Nephron progenitor cell (in vitro differentiated cells): Measurements from ENCODE around the gene CDC40.

Experiments used
- DNase-seq: peaks from one replicate; pipeline ENCODE4 v3.0.0; 2021
- H3K27ac Mint-ChIP-seq: 2 replicates; pipeline ENCODE4 v1.8.0; 2021; ENCODE audit warnings: mild to moderate bottlenecking, moderate library complexity, mixed read lengths
- H3K27me3 Mint-ChIP-seq: 2 replicates; pipeline ENCODE4 v1.8.0; 2021; ENCODE audit warnings: mild to moderate bottlenecking, low read depth, mixed read lengths; ENCODE audit not compliant: poor library complexity
- H3K36me3 Mint-ChIP-seq: 2 replicates; pipeline ENCODE4 v1.8.0; 2021; ENCODE audit warnings: low read depth, mixed read lengths
- H3K4me1 Mint-ChIP-seq: 2 replicates; pipeline ENCODE4 v1.8.0; 2021; ENCODE audit warnings: mixed read lengths
- H3K4me3 Mint-ChIP-seq: 2 replicates; pipeline ENCODE4 v1.8.0; 2021; ENCODE audit warnings: mild to moderate bottlenecking, moderate library complexity, mixed read lengths
- H3K9me3 Mint-ChIP-seq: 2 replicates; pipeline ENCODE4 v1.8.0; 2021; ENCODE audit warnings: mild to moderate bottlenecking, moderate library complexity, mixed read lengths
- TF ChIP-seq, protein P1 (sequence below): fragments of 200-600 bp; sonication (generic); IDR thresholded peaks from 2 replicates; pipeline ENCODE4 v1.5.0; 2021; ENCODE audit warnings: antibody characterized with exemption

The CDC40 gene

DNA sequence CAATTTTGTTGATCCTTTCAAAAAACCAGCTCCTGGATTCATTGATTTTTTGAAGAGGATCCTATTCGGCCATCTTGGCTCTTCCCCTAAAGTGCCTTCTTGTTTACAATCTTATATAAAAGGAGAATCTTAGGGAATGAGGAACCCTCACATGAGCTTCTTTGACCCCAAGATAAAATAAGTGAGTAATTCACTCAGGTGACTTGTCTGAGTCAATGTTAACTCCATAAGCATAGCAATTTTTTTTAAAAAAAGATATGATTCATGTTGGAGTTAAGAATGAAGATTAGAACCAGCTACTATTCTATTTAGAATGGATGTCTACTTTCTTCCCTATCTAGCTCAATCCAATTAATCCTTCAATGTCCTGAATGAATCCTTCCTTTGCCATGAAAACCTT lies 21.7 kb upstream of the CDC40 start:
- Mint-ChIP-seq H3K4me1 (no peaks in the 10 kb centered on the region), H3K4me3 (no peak overlapping the region), H3K27ac (no peak overlapping the region), H3K36me3 (peaks cover 61% of the 10 kb centered on the region), H3K27me3 (no peaks in the 10 kb centered on the region), H3K9me3 (peaks cover 47% of the 10 kb centered on the region)
- TF ChIP-seq, protein P1, sequence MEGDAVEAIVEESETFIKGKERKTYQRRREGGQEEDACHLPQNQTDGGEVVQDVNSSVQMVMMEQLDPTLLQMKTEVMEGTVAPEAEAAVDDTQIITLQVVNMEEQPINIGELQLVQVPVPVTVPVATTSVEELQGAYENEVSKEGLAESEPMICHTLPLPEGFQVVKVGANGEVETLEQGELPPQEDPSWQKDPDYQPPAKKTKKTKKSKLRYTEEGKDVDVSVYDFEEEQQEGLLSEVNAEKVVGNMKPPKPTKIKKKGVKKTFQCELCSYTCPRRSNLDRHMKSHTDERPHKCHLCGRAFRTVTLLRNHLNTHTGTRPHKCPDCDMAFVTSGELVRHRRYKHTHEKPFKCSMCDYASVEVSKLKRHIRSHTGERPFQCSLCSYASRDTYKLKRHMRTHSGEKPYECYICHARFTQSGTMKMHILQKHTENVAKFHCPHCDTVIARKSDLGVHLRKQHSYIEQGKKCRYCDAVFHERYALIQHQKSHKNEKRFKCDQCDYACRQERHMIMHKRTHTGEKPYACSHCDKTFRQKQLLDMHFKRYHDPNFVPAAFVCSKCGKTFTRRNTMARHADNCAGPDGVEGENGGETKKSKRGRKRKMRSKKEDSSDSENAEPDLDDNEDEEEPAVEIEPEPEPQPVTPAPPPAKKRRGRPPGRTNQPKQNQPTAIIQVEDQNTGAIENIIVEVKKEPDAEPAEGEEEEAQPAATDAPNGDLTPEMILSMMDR, result no peak
- DNase-seq, result no peak

DNA sequence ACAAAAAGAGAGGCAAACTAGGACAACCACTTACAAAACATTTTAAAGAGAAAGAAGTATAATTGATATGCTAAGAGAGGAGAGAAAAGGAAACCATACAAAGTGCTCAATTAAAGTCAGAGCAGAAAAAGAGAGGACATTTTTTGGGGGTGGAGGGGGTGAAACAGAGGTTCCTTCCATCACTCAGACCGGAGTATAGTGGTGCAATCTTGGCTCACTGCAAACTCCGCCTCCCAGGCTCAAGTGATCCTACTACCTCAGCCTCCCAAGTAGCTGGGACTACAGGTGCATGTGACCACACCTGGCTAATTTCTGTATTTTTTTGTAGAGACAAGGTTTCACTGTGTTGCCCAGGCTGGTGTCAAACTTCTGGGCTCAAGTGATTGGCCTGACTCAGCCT lies 10.1 kb upstream of the CDC40 start:
- H3K27ac Mint-ChIP-seq, result no peak overlapping the region
- peaks cover 17% of the 10 kb centered on the region for H3K36me3 Mint-ChIP-seq
- no peak for DNase-seq
- H3K9me3 Mint-ChIP-seq, result no peaks in the 10 kb centered on the region
- no peak overlapping the region for H3K4me3 Mint-ChIP-seq
- TF ChIP-seq, protein P1, result no peak
- no peaks in the 10 kb centered on the region for H3K4me1 Mint-ChIP-seq
- no peaks in the 10 kb centered on the region for H3K27me3 Mint-ChIP-seq

DNA sequence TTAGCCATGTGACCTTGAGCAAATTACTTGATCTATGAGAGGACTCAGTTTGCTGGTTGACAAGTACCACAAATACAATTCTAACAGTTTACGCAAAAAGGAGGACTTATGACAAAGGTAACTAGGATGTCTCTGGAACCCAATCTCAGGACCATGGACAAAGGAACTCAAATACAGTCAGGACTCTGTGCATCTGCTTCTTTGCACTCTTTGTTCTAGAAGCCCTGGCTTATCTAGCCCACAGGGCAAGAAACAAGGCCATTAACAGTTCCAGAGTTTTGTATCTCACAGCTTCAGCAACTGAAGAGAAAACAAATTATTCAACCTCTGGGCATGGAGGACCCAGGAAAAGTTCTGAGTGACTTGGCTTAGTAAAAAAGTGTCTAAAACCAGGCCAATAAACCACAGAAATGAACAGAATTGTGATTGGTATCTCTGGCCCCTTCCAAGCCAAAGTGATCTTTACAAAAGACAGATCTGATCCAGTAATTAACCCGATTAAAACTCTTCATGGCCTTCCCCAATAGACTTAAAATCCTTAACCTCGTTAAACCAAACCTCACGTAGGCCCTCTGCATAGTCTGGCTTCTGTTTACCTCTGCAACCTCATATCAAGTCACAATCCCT lies 6.6 kb upstream of the CDC40 start:
- Mint-ChIP-seq H3K4me1 (peaks cover 19% of the 10 kb centered on the region), H3K9me3 (no peaks in the 10 kb centered on the region), H3K27ac (no peak overlapping the region), H3K27me3 (no peaks in the 10 kb centered on the region), H3K4me3 (no peak overlapping the region), H3K36me3 (peaks cover 11% of the 10 kb centered on the region)
- no peak for DNase-seq
- TF ChIP-seq, protein P1, result no peak

DNA sequence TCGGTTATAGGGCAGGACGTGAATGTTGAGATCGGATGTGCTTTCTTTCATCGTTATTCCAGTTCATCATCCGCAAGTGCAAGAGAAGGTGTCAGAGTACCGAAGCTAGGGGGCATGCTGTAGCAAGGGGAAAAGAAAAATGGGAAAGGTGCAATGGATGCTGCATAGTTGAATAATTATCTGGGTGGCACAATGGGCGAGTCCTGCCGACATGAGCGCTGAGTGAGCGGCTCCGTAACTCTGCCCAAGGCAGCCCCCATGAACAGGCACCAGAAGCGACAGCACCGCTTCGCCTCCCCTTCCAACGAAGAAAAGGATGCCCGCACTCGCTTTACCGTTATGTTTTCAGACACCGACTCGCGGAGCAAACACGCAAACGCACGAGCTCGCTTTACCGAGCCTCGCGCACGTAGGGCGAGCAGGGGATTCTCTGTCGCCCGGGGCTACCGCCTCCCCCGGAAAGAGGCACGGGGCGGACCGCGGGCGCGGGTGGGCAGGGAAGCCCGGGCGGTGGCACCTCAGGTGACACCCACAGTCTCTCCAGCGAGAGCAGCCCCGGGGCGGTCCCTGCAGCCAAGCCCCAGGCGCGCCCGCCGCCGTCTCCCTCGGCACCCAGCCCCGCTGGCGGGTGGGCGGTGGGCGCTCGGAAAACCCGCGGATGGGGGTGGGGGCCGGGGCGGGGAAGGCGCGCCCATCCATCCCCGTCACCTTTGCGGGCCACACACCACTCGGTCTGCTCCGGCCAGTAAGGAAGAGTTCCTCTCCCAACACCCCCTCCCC lies 1.4 kb upstream of the CDC40 start:
- H3K4me3 Mint-ChIP-seq, result peak overlapping the region; percentile 92
- no peak overlapping the region for H3K27ac Mint-ChIP-seq
- H3K9me3 Mint-ChIP-seq, result no peaks in the 10 kb centered on the region
- H3K27me3 Mint-ChIP-seq, result no peaks in the 10 kb centered on the region
- peaks cover 20% of the 10 kb centered on the region for H3K4me1 Mint-ChIP-seq
- H3K36me3 Mint-ChIP-seq, result no peaks in the 10 kb centered on the region
- TF ChIP-seq, protein P1, result peak; percentile 17
- peak; percentile 42 for DNase-seq

DNA sequence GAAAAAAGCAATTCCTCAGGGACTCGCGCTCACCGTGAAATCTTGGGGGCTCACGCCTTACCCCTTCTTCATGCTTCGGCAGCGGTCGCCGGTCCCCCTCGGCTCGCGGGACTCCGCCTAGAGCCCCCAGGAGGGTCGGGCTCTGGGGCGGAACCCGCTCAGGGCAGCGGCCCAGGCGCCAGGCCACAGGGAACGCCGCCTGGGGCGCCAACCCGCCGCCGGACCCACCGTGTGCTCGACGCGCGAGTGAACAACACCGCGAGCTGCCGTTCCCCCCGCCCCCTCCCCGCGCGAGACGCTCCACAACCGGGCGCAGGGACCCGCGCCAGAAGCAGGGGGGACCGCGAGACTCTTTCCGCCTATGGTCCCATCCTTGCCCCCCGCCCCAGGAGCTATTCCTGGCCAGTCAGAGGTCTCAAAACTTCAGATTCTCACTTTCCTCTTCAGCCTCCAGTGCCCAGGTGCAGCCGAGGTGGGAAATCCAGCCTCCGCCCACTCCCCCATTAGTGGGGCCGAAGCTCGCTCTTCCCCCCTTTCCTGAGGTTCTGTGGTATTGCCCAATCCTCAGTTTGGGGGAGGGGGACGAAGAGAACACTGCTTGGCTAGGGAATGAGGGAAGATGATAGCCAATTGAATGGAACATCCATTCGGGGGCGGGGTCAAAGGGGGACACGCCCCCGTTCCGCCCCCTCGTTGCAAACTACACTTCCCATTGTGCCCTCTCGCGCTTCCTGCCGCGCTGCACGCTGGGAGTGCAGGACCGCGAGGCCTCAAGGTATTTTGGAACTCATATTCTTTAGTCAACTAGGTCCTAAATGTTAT lies 610 bp upstream of the CDC40 start, which contains the start of gene WASF1:
TSS of gene WASF1 (minus strand) at position 265 of the 822 bp plus-strand sequence. CDS start 52,069 bp downstream, outside the sequence.
- Mint-ChIP-seq H3K4me3 (peak within 1 kb of the TSS; percentile 92), H3K9me3 (no peaks in the 10 kb centered on the region), H3K4me1 (peaks cover 20% of the 10 kb centered on the region), H3K27me3 (no peaks in the 10 kb centered on the region), H3K36me3 (no peaks in the 10 kb centered on the region), H3K27ac (no peak within 1 kb of the TSS)
- DNase-seq, result peak; percentile 95
- TF ChIP-seq, protein P1, result no peak
